GM12873 (cell line): ENCODE data around the gene U2AF2.

Experiments
- CTCF ChIP-seq: IDR thresholded peaks from 2 replicates; pipeline ENCODE4 v1.5.1; 2012; ENCODE audit warnings: low read depth, mild to moderate bottlenecking, moderate library complexity, low read length, control low read depth; ENCODE audit not compliant: insufficient read depth; ENCODE audit errors: missing control alignments

U2AF2 gene

GRCh38 chr19:55720801-55721200 lies 66.0 kb downstream of the U2AF2 start:
- TF ChIP-seq CTCF, result no peak

DNA sequence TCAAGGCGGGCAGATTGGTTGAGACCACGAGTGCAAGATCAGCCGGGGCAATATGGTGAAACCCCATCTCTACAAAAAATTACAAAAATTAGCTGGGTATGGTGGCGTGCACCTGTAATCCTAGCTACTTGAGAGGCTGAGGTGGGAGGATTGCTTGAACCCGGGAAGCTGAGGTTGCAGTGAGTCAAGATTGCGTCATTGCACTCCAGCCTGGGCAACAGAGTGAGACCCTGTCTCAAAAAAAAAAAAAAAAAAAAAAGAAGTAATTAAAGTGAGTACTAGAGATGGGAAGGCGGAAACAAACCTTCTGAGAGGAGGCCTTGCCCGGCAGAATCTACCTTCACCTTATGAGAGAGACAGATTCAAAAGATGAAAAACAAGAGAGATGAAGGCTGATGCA lies 68.7 kb downstream of the U2AF2 start:
- TF ChIP-seq CTCF, result no peak
